VCaP (cell line): ENCODE measurements around the gene ALAD.
"Not testable (repeated sequence)": the region's sequence is repeated elsewhere in the genome, so short reads cannot be mapped to it uniquely, and the experiment has no call there.

ENCODE experiments used
- H3K27ac ChIP-seq: fragments of 450-650 bp; 2 replicates; pipeline ENCODE4 v1.5.1; 2017
- TF ChIP-seq, protein P1 (sequence below): fragments of 450-650 bp; conservative IDR thresholded peaks from 2 replicates; pipeline ENCODE4 v1.5.1; 2017; ENCODE audit warnings: mild to moderate bottlenecking, moderate library complexity

Gene ALAD

DNA sequence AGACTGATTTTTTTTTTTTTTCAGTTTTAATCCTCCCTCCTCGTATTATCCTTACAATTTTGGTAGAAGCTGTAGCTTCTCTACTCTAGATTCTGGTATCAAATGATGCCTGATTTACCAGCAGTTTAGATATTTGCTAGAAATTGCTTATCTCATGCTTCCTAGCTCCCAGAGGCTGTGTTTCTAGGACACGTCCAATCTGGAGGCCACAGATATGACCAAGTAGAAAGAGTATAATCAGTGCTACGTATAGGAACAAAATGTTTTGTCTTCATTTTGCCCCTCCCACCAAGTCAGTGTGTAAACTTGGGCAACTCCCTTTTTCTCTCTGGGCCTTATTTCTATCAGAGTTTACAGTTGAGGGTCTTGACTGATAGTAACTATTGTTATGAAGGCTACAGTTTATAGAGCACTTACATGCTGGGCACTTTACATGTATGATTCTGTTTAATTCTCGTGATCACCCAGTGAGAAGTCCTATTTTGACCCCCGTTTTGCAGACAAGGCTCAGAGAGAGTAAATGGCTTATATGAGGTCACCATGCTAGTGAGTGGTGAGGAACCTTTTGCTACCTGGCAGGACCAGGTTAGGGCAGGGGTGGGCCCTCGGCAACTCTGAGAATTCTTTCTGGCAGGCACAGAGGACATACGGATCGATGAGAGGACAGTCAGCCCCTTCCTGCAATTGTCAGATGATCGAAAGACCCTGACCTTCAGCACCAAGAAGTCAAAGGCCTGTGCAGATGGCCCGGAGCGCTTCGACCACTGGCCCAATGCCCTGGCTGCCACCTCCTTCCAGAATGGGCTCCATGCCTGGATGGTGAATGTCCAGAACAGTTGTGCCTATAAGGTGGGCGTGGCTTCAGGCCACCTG, 31.9 kb downstream of the ALAD start:
- TF ChIP-seq, protein P1, sequence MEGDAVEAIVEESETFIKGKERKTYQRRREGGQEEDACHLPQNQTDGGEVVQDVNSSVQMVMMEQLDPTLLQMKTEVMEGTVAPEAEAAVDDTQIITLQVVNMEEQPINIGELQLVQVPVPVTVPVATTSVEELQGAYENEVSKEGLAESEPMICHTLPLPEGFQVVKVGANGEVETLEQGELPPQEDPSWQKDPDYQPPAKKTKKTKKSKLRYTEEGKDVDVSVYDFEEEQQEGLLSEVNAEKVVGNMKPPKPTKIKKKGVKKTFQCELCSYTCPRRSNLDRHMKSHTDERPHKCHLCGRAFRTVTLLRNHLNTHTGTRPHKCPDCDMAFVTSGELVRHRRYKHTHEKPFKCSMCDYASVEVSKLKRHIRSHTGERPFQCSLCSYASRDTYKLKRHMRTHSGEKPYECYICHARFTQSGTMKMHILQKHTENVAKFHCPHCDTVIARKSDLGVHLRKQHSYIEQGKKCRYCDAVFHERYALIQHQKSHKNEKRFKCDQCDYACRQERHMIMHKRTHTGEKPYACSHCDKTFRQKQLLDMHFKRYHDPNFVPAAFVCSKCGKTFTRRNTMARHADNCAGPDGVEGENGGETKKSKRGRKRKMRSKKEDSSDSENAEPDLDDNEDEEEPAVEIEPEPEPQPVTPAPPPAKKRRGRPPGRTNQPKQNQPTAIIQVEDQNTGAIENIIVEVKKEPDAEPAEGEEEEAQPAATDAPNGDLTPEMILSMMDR, result no peak
- H3K27ac ChIP-seq, result no peak overlapping the region

DNA sequence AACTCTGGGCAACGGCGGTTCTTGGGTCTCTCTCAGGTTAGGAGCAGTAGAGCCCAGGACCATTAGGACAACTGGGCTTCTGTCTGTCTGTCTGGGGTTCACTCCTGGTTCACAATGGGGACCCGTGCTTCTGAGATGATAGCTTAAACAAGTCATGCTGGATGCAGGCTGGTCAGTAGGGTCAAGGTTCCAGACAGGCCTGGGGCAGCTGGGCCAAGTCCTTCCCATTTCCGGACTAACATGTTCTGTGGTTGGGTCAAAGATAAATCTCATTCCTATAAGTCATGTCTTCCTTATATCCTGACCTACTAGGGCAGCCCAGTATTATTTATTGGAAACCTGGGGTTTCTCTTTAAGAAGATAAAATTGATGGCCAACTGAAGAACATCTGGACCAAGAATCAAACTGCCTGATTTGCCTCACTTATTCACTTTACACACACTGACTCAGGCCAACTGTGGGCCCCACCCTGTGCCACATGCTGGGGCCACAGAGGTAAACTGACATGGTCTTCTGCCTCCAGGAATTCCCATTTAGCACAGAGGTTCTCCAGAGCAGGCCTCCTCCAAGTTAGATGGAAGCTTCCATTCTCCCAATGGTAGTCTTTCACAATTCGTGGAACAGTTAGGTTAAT, 32.6 kb downstream of the ALAD start:
- TF ChIP-seq, protein P1, result no peak
- H3K27ac ChIP-seq, result no peak overlapping the region

DNA sequence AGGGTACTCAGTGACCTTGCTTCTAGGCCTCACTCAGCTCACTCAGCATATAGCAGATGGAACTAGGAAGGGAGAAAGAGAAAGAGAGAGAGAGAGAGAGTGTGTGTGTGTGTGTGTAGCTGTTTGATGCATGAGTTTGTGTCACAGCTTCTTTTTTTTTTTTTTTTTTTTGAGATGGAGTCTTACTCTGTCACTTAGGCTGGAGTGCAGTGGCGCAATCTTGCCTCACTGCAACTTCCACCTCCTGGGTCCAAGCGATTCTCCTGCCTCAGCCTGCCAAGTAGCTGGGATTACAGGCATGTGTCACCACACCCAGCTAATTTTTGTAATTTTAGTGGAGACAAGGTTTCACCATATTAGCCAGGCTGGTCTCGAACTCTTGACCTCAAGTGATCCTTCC, 35.4 kb downstream of the ALAD start:
- not testable (repeated sequence) for H3K27ac ChIP-seq

DNA sequence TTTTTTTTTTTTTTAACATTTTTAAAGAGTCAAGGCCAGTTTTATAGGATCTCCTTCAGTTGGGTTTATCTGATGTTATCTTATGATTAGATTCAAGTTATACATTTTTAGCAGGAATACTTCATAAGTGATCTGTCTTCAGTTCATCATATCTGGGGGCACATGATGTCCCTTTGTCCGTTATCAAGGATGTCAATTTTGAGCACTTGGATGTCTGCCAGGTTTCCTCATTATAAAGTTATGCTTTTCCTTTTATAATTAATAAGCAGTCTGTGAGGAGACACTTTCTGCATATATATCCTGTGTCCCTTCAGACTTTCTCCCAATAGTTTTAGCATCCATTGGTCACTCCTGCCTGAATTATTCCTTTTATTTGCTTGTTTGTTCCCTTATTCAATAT, 36.1 kb downstream of the ALAD start:
- H3K27ac ChIP-seq, result no peak overlapping the region
- TF ChIP-seq, protein P1, result no peak

DNA sequence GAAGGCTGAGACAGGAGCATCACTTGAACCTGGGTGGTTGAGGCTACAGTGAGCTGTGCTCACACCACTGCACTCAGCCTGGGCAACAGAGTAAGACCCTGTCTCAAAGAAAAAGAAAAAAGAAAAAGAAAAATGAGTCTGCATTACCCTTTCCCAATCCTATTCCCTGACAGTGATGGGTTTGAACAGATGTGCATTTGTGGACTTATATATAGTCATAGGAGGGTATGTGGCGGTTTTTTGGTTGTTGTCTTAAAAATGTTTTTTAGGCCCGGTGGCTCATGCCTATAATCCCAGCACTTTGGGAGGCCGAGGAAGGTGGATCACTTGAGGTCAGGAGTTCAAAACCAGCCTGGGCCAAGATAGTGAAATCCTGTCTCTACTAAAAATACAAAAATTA, 37.7 kb downstream of the ALAD start:
- H3K27ac ChIP-seq, result no peak overlapping the region
- TF ChIP-seq, protein P1, result no peak

DNA sequence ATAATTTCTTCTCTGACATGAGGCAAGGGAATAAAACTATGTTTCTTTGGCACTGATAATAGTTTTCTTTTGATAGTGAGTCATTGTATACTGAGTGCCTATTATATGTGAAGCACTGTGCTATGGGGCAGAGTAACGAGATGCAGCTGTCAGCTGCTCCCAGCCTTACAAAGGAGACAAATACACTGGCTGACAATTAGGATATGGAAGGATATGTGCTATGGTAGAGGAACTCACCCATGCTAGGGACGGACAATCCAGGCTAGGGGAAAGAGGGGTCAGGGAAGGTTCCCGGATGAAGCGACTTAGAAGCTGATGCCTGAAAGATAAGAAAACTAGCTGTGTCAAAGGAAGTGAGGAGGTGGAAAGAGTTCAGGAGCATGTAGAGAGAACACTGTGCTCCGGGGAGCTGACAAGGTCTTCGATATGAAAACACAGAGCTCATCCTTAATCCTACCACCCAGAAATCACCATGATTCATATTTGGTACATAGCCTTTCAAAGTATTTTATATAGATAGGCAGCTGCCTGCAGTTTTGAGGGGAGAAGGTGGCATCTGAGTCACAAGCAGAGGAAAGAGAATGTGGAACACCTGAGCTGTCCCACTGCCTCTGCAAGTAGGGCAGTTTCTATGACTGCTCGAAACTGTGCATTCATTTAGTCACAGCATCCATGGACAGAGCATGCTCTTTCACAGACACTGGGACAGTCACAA, 39.6 kb downstream of the ALAD start:
- TF ChIP-seq, protein P1, result no peak
- H3K27ac ChIP-seq, result no peak overlapping the region

DNA sequence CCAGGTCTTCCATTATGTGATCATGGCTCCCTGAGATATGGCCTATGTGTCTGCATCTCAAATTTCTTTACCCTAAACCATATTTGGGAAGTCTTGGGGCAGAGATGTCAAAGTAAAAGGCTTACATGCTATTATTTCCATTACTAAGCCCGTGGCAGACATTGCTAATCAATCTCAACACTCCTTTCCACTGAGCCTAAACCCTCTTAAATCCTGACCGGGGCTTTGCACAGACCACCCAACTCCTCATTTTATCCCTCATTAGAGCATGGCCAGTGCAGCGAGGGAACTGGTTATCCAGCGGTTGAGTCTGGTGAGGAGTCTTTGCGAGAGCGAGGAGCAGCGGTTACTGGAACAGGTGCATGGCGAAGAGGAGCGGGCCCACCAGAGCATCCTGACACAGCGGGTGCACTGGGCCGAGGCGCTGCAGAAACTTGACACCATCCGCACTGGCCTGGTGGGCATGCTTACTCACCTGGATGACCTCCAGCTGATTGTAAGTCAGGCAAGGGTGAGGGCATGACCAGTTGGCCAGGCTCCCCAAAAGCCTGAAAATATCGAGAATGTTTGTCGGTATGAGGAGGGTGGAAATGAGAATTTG, 40.7 kb downstream of the ALAD start:
- H3K27ac ChIP-seq, result no peak overlapping the region
- TF ChIP-seq, protein P1, result no peak
